Measurements from ENCODE around the gene UST. TPM values are rescaled to one million over a fixed set of nuclear protein-coding genes. Genes with fewer than 3 reads are reported as not detected.

Gene UST
- total RNA-seq, 1 donor from 2014 or later = 33.3 TPM

- no peaks in the 10 kb centered on the region for H3K4me1 ChIP-seq
- TF ChIP-seq CTCF (IDR thresholded peaks at IDR 0.05) (no peak), EZH2phosphoT487 (IDR thresholded peaks at IDR 0.05) (no peak), EZH2 (IDR thresholded peaks at IDR 0.05) (no peak)
- no peaks in the 10 kb centered on the region for H3K27me3 Mint-ChIP-seq (ENCODE audit: insufficient read depth, low read depth)
- H3K4me3 ChIP-seq = no peak overlapping the region
- DNase-seq (ENCODE audit: low spot score) = no peak
- no peaks in the 10 kb centered on the region for H3K79me2 ChIP-seq (ENCODE audit: low read depth)
- no peaks in the 10 kb centered on the region for H3K36me3 ChIP-seq
- H3K9me3 Mint-ChIP-seq = no peaks in the 10 kb centered on the region
- no peak overlapping the region for H3K4me3 Mint-ChIP-seq
- H3K9ac ChIP-seq = no peak overlapping the region
- no peak overlapping the region for H3K4me2 ChIP-seq
- H3K27ac ChIP-seq = no peak overlapping the region
- no peaks in the 10 kb centered on the region for H3K9me3 ChIP-seq (ENCODE audit: low read depth)
- no peaks in the 10 kb centered on the region for H3F3A ChIP-seq (ENCODE audit: low read depth)
- H4K20me1 ChIP-seq (ENCODE audit: low read depth) = no peaks in the 10 kb centered on the region
- no peaks in the 10 kb centered on the region for H3K27me3 ChIP-seq
- peaks cover 7% of the 10 kb centered on the region for H3K36me3 Mint-ChIP-seq
- no peak overlapping the region for H2AFZ ChIP-seq (replicated peaks)
- H3K27ac Mint-ChIP-seq = peak overlapping the region; percentile 33
- H3K4me1 Mint-ChIP-seq = peaks cover 14% of the 10 kb centered on the region
Observed at GRCh38 chr6:149014631-149015534, 268.1 kb downstream of the UST start.

GRCh38 chr6:149015535-149016525 is 269.0 kb downstream of the UST start:
- DNase-seq (ENCODE audit: low spot score) = no peak
- no peak overlapping the region for H3K27ac ChIP-seq
- no peaks in the 10 kb centered on the region for H3K27me3 ChIP-seq
- no peaks in the 10 kb centered on the region for H3K4me1 ChIP-seq
- H3K4me3 Mint-ChIP-seq = no peak overlapping the region
- H3F3A ChIP-seq (ENCODE audit: low read depth) = no peaks in the 10 kb centered on the region
- no peak overlapping the region for H3K4me2 ChIP-seq
- H2AFZ ChIP-seq (replicated peaks) = no peak overlapping the region
- H3K9me3 ChIP-seq (ENCODE audit: low read depth) = no peaks in the 10 kb centered on the region
- TF ChIP-seq EZH2phosphoT487 (IDR thresholded peaks at IDR 0.05) (no peak), EZH2 (IDR thresholded peaks at IDR 0.05) (no peak), CTCF (IDR thresholded peaks at IDR 0.05) (no peak)
- H3K4me3 ChIP-seq = no peak overlapping the region
- peaks cover 14% of the 10 kb centered on the region for H3K4me1 Mint-ChIP-seq
- H3K27me3 Mint-ChIP-seq (ENCODE audit: insufficient read depth, low read depth) = no peaks in the 10 kb centered on the region
- H3K36me3 ChIP-seq = no peaks in the 10 kb centered on the region
- H3K9me3 Mint-ChIP-seq = no peaks in the 10 kb centered on the region
- H3K9ac ChIP-seq = no peak overlapping the region
- H3K79me2 ChIP-seq (ENCODE audit: low read depth) = no peaks in the 10 kb centered on the region
- no peak overlapping the region for H3K27ac Mint-ChIP-seq
- H4K20me1 ChIP-seq (ENCODE audit: low read depth) = no peaks in the 10 kb centered on the region
- H3K36me3 Mint-ChIP-seq = peaks cover 10% of the 10 kb centered on the region

- DNase-seq (ENCODE audit: low spot score) = no peak
- H3K9me3 Mint-ChIP-seq = no peaks in the 10 kb centered on the region
- peaks cover 16% of the 10 kb centered on the region for H3K36me3 Mint-ChIP-seq
- Histone ChIP-seq H3K4me3 (no peak overlapping the region), H3F3A (ENCODE audit: low read depth) (no peaks in the 10 kb centered on the region), H3K36me3 (peaks cover 2% of the 10 kb centered on the region), H4K20me1 (ENCODE audit: low read depth) (no peaks in the 10 kb centered on the region), H3K4me1 (no peaks in the 10 kb centered on the region), H2AFZ (replicated peaks) (no peak overlapping the region), H3K9ac (no peak overlapping the region), H3K79me2 (ENCODE audit: low read depth) (no peaks in the 10 kb centered on the region), H3K27ac (no peak overlapping the region), H3K9me3 (ENCODE audit: low read depth) (no peaks in the 10 kb centered on the region), H3K27me3 (no peaks in the 10 kb centered on the region), H3K4me2 (no peak overlapping the region)
- H3K4me1 Mint-ChIP-seq = peaks cover 14% of the 10 kb centered on the region
- no peaks in the 10 kb centered on the region for H3K27me3 Mint-ChIP-seq (ENCODE audit: insufficient read depth, low read depth)
- no peak for TF ChIP-seq EZH2 (IDR thresholded peaks at IDR 0.05)
- no peak for TF ChIP-seq CTCF (IDR thresholded peaks at IDR 0.05)
- TF ChIP-seq EZH2phosphoT487 (IDR thresholded peaks at IDR 0.05) = no peak
- no peak overlapping the region for H3K27ac Mint-ChIP-seq
- no peak overlapping the region for H3K4me3 Mint-ChIP-seq
Observed at GRCh38 chr6:149016716-149017115, 269.9 kb downstream of the UST start.
